Stomach (tissue), 4 donors: ENCODE results near the gene ADAMTS16.

ENCODE experiments used
- CTCF ChIP-seq, 7 experiments: fragments of 450-650 bp in 4 of 7; fragments of 200-600 bp in 3 of 7; sonication (generic) in 3 of 7; IDR thresholded peaks; one replicate each; pipeline ENCODE4 v1.5.1; 2016 to 2019; ENCODE audit warnings: antibody characterized with exemption in 7 of 7, control low read depth in 2 of 7, mild to moderate bottlenecking in 1 of 7
- POLR2A ChIP-seq, 4 donors: fragments of 450-650 bp; IDR thresholded peaks; one replicate each; pipeline ENCODE4 v1.6.1; 2016; ENCODE audit warnings: antibody characterized with exemption in 4 of 4, control low read depth in 2 of 4, mild to moderate bottlenecking in 1 of 4, moderate library complexity in 1 of 4
- POLR2AphosphoS5 ChIP-seq, 3 donors: sonication (generic); formaldehyde crosslinking; IDR thresholded peaks; one replicate each; pipeline ENCODE4 v1.6.1; 2016; ENCODE audit warnings: antibody characterized with exemption in 3 of 3

GRCh38 chr5:5323551-5323950 is 183.4 kb downstream of the ADAMTS16 start:
- TF ChIP-seq POLR2A (IDR thresholded peaks at IDR 0.05): no peak
- TF ChIP-seq CTCF (IDR thresholded peaks at IDR 0.05): no peak
- no peak for TF ChIP-seq POLR2AphosphoS5 (IDR thresholded peaks at IDR 0.05)
